TTC549 (cell line): Measurements from ENCODE around the gene MAL.
"Not testable (repeated sequence)": the region's sequence is repeated elsewhere in the genome, so short reads cannot be mapped to it uniquely, and the experiment has no call there.

ENCODE experiments used
- FAIRE-seq: peaks from 2 replicates; lab custom pipeline; 2012; peaks lifted over from hg19 to GRCh38; lab: Jason Lieb, UNC

Gene MAL

GRCh38 chr2:95034221-95034620, 8.7 kb downstream of the MAL start:
- FAIRE-seq: no peak

GRCh38 chr2:95034818-95035217, 9.3 kb downstream of the MAL start:
- no peak for FAIRE-seq

- FAIRE-seq: no peak
Measured at GRCh38 chr2:95036596-95037383, 11.3 kb downstream of the MAL start.

GRCh38 chr2:95037384-95037839, 11.9 kb downstream of the MAL start:
- no peak for FAIRE-seq

- FAIRE-seq: not testable (repeated sequence)
Measured at GRCh38 chr2:95037841-95038585, 12.5 kb downstream of the MAL start.

- FAIRE-seq: no peak
Measured at GRCh38 chr2:95038635-95039298, 13.3 kb downstream of the MAL start.

GRCh38 chr2:95039363-95039762, 13.9 kb downstream of the MAL start:
- no peak for FAIRE-seq

GRCh38 chr2:95039978-95040377, 14.5 kb downstream of the MAL start:
- no peak for FAIRE-seq

GRCh38 chr2:95040426-95040825, 14.9 kb downstream of the MAL start:
- no peak for FAIRE-seq

GRCh38 chr2:95041060-95041823, 15.7 kb downstream of the MAL start:
- FAIRE-seq: no peak

- no peak for FAIRE-seq
Measured at GRCh38 chr2:95041824-95042442, 16.4 kb downstream of the MAL start.

- no peak for FAIRE-seq
Measured at GRCh38 chr2:95042472-95043271, 17.2 kb downstream of the MAL start.

GRCh38 chr2:95043300-95044093, 18.0 kb downstream of the MAL start:
- no peak for FAIRE-seq

- no peak for FAIRE-seq
Measured at GRCh38 chr2:95044601-95045000, 19.1 kb downstream of the MAL start.

GRCh38 chr2:95046371-95047112, 21.0 kb downstream of the MAL start:
- no peak for FAIRE-seq

- no peak for FAIRE-seq
Measured at GRCh38 chr2:95047629-95048510, 22.4 kb downstream of the MAL start.

GRCh38 chr2:95048825-95049682, 23.5 kb downstream of the MAL start:
- FAIRE-seq: no peak

- FAIRE-seq: no peak
Measured at GRCh38 chr2:95049683-95049955, 24.1 kb downstream of the MAL start.
